HG02588 (cell line): ENCODE measurements around the gene HSD17B13.
"Not testable (repeated sequence)": the region's sequence is repeated elsewhere in the genome, so short reads cannot be mapped to it uniquely, and the experiment has no call there.

ENCODE experiments used
- ATAC-seq: cut with Tn5 transposase; IDR thresholded peaks from one replicate; pipeline ENCODE4 v1.9.1; 2021; ENCODE audit warnings: mild to moderate bottlenecking, moderate library complexity; ENCODE audit not compliant: unreplicated experiment

HSD17B13 gene

GRCh38 chr4:87322754-87323153 is at the start of gene HSD17B13:
Gene HSD17B13 (minus strand): TSS chr4:87322882. CDS start chr4:87322841, 41 bp downstream.
- no peak for ATAC-seq

GRCh38 chr4:87370068-87370467 is 47.4 kb upstream of the HSD17B13 start:
- ATAC-seq = no peak

GRCh38 chr4:87366521-87367162 is 44.0 kb upstream of the HSD17B13 start:
- ATAC-seq = no peak

- ATAC-seq = no peak
Observed at GRCh38 chr4:87365348-87365747, 42.7 kb upstream of the HSD17B13 start.

GRCh38 chr4:87363552-87363951 is 40.9 kb upstream of the HSD17B13 start:
- no peak for ATAC-seq

- no peak for ATAC-seq
Observed at GRCh38 chr4:87360338-87360935, 37.8 kb upstream of the HSD17B13 start.

- ATAC-seq = no peak
Observed at GRCh38 chr4:87359258-87359657, 36.6 kb upstream of the HSD17B13 start.

GRCh38 chr4:87356832-87357526 is 34.3 kb upstream of the HSD17B13 start:
- ATAC-seq = no peak

- no peak for ATAC-seq
Observed at GRCh38 chr4:87354168-87355102, 31.8 kb upstream of the HSD17B13 start.

- peak; percentile 88 for ATAC-seq
Observed at GRCh38 chr4:87353592-87353991, 30.9 kb upstream of the HSD17B13 start.

GRCh38 chr4:87345139-87345538 is 22.5 kb upstream of the HSD17B13 start:
- no peak for ATAC-seq

GRCh38 chr4:87342872-87343271 is 20.2 kb upstream of the HSD17B13 start:
- ATAC-seq = no peak

GRCh38 chr4:87341954-87342635 is 19.4 kb upstream of the HSD17B13 start:
- ATAC-seq = not testable (repeated sequence)

GRCh38 chr4:87339440-87339839 is 16.8 kb upstream of the HSD17B13 start:
- ATAC-seq = no peak

GRCh38 chr4:87337361-87337760 is 14.7 kb upstream of the HSD17B13 start:
- ATAC-seq = no peak

GRCh38 chr4:87333267-87333666 is 10.6 kb upstream of the HSD17B13 start:
- ATAC-seq = no peak

- no peak for ATAC-seq
Observed at GRCh38 chr4:87330761-87331160, 8.1 kb upstream of the HSD17B13 start.

- no peak for ATAC-seq
Observed at GRCh38 chr4:87327136-87327535, 4.5 kb upstream of the HSD17B13 start.

- ATAC-seq = no peak
Observed at GRCh38 chr4:87326460-87326859, 3.8 kb upstream of the HSD17B13 start.

- ATAC-seq = no peak
Observed at GRCh38 chr4:87321888-87322287, 794 bp downstream of the HSD17B13 start.
